Dermis microvascular lymphatic vessel endothelial cell (primary cell): Measurements from ENCODE around the gene GRAMD2B. TPM values are rescaled to one million over a fixed set of nuclear protein-coding genes. Genes with fewer than 3 reads are reported as not detected.

ENCODE experiments used
- DNase-seq, 2 donors: peaks; one replicate each; pipeline versions ENCODE4 v3.0.0 to v3.0.0-alpha.2; 2010; ENCODE audit warnings: low read depth in 2 of 2
- total RNA-seq: library from RNA; depleted of rRNA; stranded (reverse); fragments of >200 nt; gene quantifications from 2 replicates; pipeline ENCODE4 v1.2.1, GENCODE V29; 2014

The GRAMD2B gene
- total RNA-seq, 1 donor from 2014 or later, result 8.5 TPM

- no peak for DNase-seq
These were observed 112.8 kb downstream of the GRAMD2B start for GRCh38 chr5:126535856-126536545.

GRCh38 chr5:126536874-126537273, 113.7 kb downstream of the GRAMD2B start:
- DNase-seq, result no peak

- no peak for DNase-seq
These were observed 115.4 kb downstream of the GRAMD2B start for GRCh38 chr5:126538579-126538978.

GRCh38 chr5:126540631-126541030, 117.4 kb downstream of the GRAMD2B start:
- no peak for DNase-seq

GRCh38 chr5:126542441-126542840, 119.2 kb downstream of the GRAMD2B start:
- DNase-seq, result no peak

- no peak for DNase-seq
These were observed 119.8 kb downstream of the GRAMD2B start for GRCh38 chr5:126543009-126543408.

GRCh38 chr5:126543660-126544059, 120.5 kb downstream of the GRAMD2B start:
- DNase-seq, result no peak

Other genes with a start within 250 kb of the GRAMD2B start
- 20.4 and 40.2 TPM in 2 replicates for gene ALDH7A1, start 171.8 kb downstream of the GRAMD2B start, total RNA-seq
- gene PHAX, start 177.5 kb downstream of the GRAMD2B start, total RNA-seq, result 21.6 and 26.6 TPM in 2 replicates